Suprapubic skin (tissue), 4 donors: ENCODE results near the gene RSPO3.

Experiments
- CTCF ChIP-seq, 2 donors: fragments of 200-600 bp in 1 of 2; fragments of 450-650 bp in 1 of 2; sonication (generic) in 1 of 2; IDR thresholded peaks; one replicate each; pipeline ENCODE4 v1.5.1; 2016 to 2019; ENCODE audit warnings: antibody characterized with exemption in 2 of 2, mild to moderate bottlenecking in 1 of 2, moderate library complexity in 1 of 2
- POLR2A ChIP-seq, 2 donors: fragments of 450-650 bp; IDR thresholded peaks; one replicate each; pipeline ENCODE4 v1.6.1; 2017; ENCODE audit warnings: antibody characterized with exemption in 2 of 2, mild to moderate bottlenecking in 2 of 2, moderate library complexity in 2 of 2
- POLR2AphosphoS5 ChIP-seq, 3 donors: sonication (generic); formaldehyde crosslinking; IDR thresholded peaks; one replicate each; pipeline ENCODE4 v1.6.1; 2017; ENCODE audit warnings: antibody characterized with exemption in 3 of 3

DNA sequence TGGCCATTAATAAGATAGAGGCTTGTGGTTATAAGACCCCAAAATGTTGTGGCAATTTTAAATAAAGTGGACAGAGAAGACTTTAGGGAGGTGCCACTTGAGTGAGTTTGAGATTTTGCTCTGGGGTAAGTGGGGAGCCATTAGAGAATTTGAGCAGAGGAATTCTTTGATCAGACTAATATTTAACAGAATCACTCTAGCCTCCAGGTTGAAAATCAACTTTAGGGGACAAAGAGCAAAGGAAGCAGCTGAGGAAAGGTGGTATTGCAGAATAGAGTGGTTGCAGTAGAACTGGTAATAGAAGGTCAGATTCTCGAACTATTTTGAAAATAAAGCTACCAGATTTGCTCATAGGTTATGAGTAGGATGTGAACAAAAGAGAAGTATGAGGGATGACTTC is 97.5 kb downstream of the RSPO3 start:
- TF ChIP-seq CTCF (IDR thresholded peaks at IDR 0.05) (no peak), POLR2A (IDR thresholded peaks at IDR 0.05) (no peak), POLR2AphosphoS5 (IDR thresholded peaks at IDR 0.05) (no peak)
